AG04449 (cell line): ENCODE results near the gene ALK.

ENCODE experiments used
- CTCF ChIA-PET: fragments of 350-600 bp; formaldehyde crosslinking; extraction: SDS; loops from one replicate; lab custom pipeline; 2021; ENCODE audit warnings: antibody characterized with exemption; lab: Yijun Ruan, JAX
- POLR2A ChIA-PET: fragments of 400-600, 350-600 bp; formaldehyde crosslinking; extraction: SDS; loops from one replicate; lab custom pipeline; 2020; ENCODE audit warnings: antibody characterized with exemption, inconsistent platforms; lab: Yijun Ruan, JAX
- DNase-seq: peaks from one replicate; pipeline ENCODE4 v3.0.0-alpha.2; 2010; ENCODE audit warnings: low read depth, low spot score
- H3K4me3 ChIP-seq: 2 replicates; pipeline ENCODE4 v1.5.1; 2011; ENCODE audit warnings: low read depth, mild to moderate bottlenecking, control low read depth, low read length
- CTCF ChIP-seq: IDR thresholded peaks from one replicate; pipeline ENCODE4 v1.5.1; 2011; ENCODE audit warnings: mild to moderate bottlenecking, moderate library complexity, low read length, control low read depth, inconsistent platforms; ENCODE audit not compliant: insufficient read depth; ENCODE audit errors: missing control alignments

Gene ALK

GRCh38 chr2:29307519-29307918 lies 613.9 kb downstream of the ALK start:
- no peak overlapping the region for H3K4me3 ChIP-seq
- ChIA-PET POLR2A (no interaction called here), CTCF (interaction anchor here (1.2 to 4.6 kb wide), 11 partner anchors 8 to 806 kb away, joined by 3 to 33 read pairs (median 5); no protein-coding TSS in a partner anchor)

GRCh38 chr2:29305762-29306161 lies 615.6 kb downstream of the ALK start:
- CTCF ChIA-PET, result no interaction called here
- POLR2A ChIA-PET, result no interaction called here
- H3K4me3 ChIP-seq, result no peak overlapping the region
- no peak for DNase-seq
- no peak for TF ChIP-seq CTCF

More at GRCh38 chr2:29307519-29307918, 613.9 kb downstream of the ALK start:
- no peak for DNase-seq
- no peak for TF ChIP-seq CTCF

- POLR2A ChIA-PET, result no interaction called here
- TF ChIP-seq CTCF, result no peak
- no peak for DNase-seq
- no peak overlapping the region for H3K4me3 ChIP-seq
- CTCF ChIA-PET, result no interaction called here
Observed at GRCh38 chr2:29304399-29305060, 616.9 kb downstream of the ALK start.

GRCh38 chr2:29296585-29296984 lies 624.8 kb downstream of the ALK start:
- DNase-seq, result no peak
- H3K4me3 ChIP-seq, result no peak overlapping the region
- POLR2A ChIA-PET, result no interaction called here
- CTCF ChIA-PET, result interaction anchor here (0.6 to 3.8 kb wide), 5 partner anchors 12 to 728 kb away, joined by 3 to 17 read pairs (median 10); partner anchors contain the start of gene ALK
- no peak for TF ChIP-seq CTCF

DNA sequence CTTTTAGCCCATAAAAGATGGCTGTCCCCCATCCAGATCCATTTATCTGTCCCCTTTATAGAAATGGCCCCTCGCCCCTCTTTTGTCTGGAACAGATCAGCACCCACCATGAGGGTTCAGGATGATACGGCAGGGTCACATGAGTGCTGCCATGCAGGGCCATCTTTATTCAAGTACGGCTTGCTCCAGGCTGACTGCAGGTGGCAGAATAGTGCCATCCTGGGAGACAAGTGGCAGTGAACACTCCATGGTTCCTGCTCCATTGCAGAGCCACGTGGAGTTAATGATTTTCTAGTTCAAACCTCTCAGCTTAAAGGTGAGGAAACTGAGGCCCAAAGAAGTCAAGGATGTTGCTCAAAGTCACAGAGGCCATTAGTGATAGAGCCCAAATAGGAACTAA lies 625.5 kb downstream of the ALK start:
- ChIA-PET POLR2A (no interaction called here), CTCF (interaction anchor here (0.6 to 3.8 kb wide), 7 partner anchors 13 to 778 kb away, joined by 3 to 17 read pairs (median 3); partner anchors contain the start of gene ALK)
- peak; percentile 41 for TF ChIP-seq CTCF
- H3K4me3 ChIP-seq, result no peak overlapping the region
- no peak for DNase-seq

DNA sequence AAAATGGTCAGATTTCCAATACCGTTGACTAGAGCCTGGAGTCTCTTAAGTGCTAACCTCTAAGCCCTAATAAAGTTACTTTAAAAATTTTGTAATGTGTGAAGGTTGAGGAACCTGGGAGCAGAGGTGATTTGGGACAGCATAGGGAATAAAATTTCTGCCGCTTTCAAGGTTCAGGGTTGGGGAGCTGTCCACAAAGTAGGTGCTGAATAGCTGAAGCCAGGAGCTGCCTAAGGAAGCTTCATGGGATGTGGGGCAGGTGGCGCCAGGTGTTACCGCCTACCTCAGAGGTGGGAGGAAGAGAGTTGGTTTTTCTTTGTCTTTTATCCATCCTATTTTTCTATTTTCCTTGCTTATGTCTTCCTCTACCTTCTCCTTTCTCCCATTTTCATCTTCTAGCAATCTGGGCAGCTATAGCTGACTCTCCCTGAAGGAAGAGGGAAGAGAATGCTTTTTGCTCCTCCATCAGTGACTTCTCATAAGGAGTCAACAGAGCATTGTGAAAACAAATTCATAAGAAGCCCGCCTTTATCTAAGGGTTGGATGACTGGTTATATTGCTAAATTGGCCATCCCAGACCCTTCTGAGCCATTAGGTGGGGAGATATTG lies 627.5 kb downstream of the ALK start:
- H3K4me3 ChIP-seq, result no peak overlapping the region
- POLR2A ChIA-PET, result no interaction called here
- no peak for TF ChIP-seq CTCF
- no peak for DNase-seq
- CTCF ChIA-PET, result interaction anchor here (1.2 to 3.8 kb wide), 4 partner anchors 15 to 732 kb away, joined by 3 to 17 read pairs (median 6); partner anchors contain the start of gene ALK
